Esophagus muscularis mucosa (tissue), 4 donors: Measurements from ENCODE around the gene RHO. TPM values are rescaled to one million over a fixed set of nuclear protein-coding genes. Genes with fewer than 3 reads are reported as not detected.

Experiments used
- DNase-seq: peaks from one replicate; pipeline ENCODE4 v3.0.0-alpha.2; 2017; ENCODE audit errors: extremely low spot score
- H3K27ac ChIP-seq, 4 donors: fragments of 200-600 bp; sonication (generic); replicated peaks in 1 of 4; 1 replicate in 3 of 4; 2 replicates in 1 of 4; pipeline ENCODE4 v1.5.1; 2016 to 2019; ENCODE audit warnings: mild to moderate bottlenecking in 1 of 4
- H3K27me3 ChIP-seq, 4 donors: fragments of 200-600 bp; sonication (generic); one replicate each; pipeline versions ENCODE4 v1.5.1 to v1.6.0; 2016 to 2019
- H3K36me3 ChIP-seq, 4 donors: fragments of 200-600 bp; sonication (generic); one replicate each; pipeline ENCODE4 v1.5.1; 2016 to 2019
- H3K4me1 ChIP-seq, 4 donors: fragments of 200-600 bp; sonication (generic); one replicate each; pipeline ENCODE4 v1.5.1; 2016 to 2019
- H3K4me3 ChIP-seq, 4 donors: fragments of 200-600 bp; sonication (generic); 1 replicate in 2 of 4; 2 replicates in 2 of 4; pipeline ENCODE4 v1.5.1; 2016 to 2019; ENCODE audit warnings: mild to moderate bottlenecking in 4 of 4, moderate library complexity in 1 of 4
- H3K9me3 ChIP-seq, 4 donors: fragments of 200-600 bp; sonication (generic); 1 replicate in 3 of 4; 2 replicates in 1 of 4; pipeline ENCODE4 v1.5.1; 2016 to 2019
- CTCF ChIP-seq, 3 experiments: fragments of 200-600 bp in 2 of 3; fragments of 450-650 bp in 1 of 3; sonication (generic) in 2 of 3; IDR thresholded peaks; one replicate each; pipeline ENCODE4 v1.5.1; 2017 to 2019; ENCODE audit warnings: antibody characterized with exemption in 3 of 3, mild to moderate bottlenecking in 2 of 3, moderate library complexity in 1 of 3
- EP300 ChIP-seq: sonication (generic); formaldehyde crosslinking; IDR thresholded peaks from one replicate; pipeline ENCODE4 v1.6.1; 2017; ENCODE audit warnings: antibody characterized with exemption
- POLR2A ChIP-seq: fragments of 450-650 bp; IDR thresholded peaks from one replicate; pipeline ENCODE4 v1.6.1; 2017; ENCODE audit warnings: antibody characterized with exemption, moderate library complexity, mild to moderate bottlenecking, low read depth
- POLR2AphosphoS5 ChIP-seq, 2 donors: sonication (generic); formaldehyde crosslinking; IDR thresholded peaks; one replicate each; pipeline ENCODE4 v1.6.1; 2017; ENCODE audit warnings: antibody characterized with exemption in 2 of 2
- WGBS: methylation state at CpG from one replicate; pipeline ENCODE4 v1.1.5; 2018; 5-methylcytosine and 5-hydroxymethylcytosine counted together
- intact Hi-C: fragments of 100-400 bp; cut with DNase I; formaldehyde crosslinking; loops from one replicate; pipeline ENCODE4 v1.15.1; 2023
- total RNA-seq, 4 donors: library from RNA; depleted of rRNA; stranded (reverse); fragments of >200 nt; gene quantifications; one replicate each; pipeline versions ENCODE4 v1.1.0 to v1.2.1, GENCODE V29; 2016

RHO gene
- total RNA-seq, 4 donors from 2014 or later: not detected

GRCh38 chr3:129553719-129554118 is 25.3 kb downstream of the RHO start:
- no peak for TF ChIP-seq POLR2A
- TF ChIP-seq POLR2AphosphoS5 (IDR thresholded peaks at IDR 0.05): no peak
- no peak for TF ChIP-seq CTCF (IDR thresholded peaks at IDR 0.05)
- TF ChIP-seq EP300: no peak
- peaks cover 41 to 57% (median 50%) of the 10 kb centered on the region in 4 donors for H3K4me1 ChIP-seq
- no peaks in the 10 kb centered on the region for H3K27me3 ChIP-seq
- WGBS: 61% methylated on average over 15 of the region's 15 CpGs
- H3K36me3 ChIP-seq: peaks cover 5 to 36% (median 29%) of the 10 kb centered on the region in 4 donors
- DNase-seq: no peak
- intact Hi-C loops: no loop called here
- no peak overlapping the region for H3K4me3 ChIP-seq
- no peaks in the 10 kb centered on the region for H3K9me3 ChIP-seq
- no peak overlapping the region for H3K27ac ChIP-seq

GRCh38 chr3:129554356-129555152 is 26.1 kb downstream of the RHO start:
- WGBS: 56% methylated on average over 13 of the region's 13 CpGs
- Histone ChIP-seq H3K9me3 (no peaks in the 10 kb centered on the region), H3K4me1 (peaks cover 47 to 65% (median 58%) of the 10 kb centered on the region in 4 donors), H3K27me3 (no peaks in the 10 kb centered on the region), H3K4me3 (no peak overlapping the region), H3K36me3 (peaks cover 5 to 44% (median 37%) of the 10 kb centered on the region in 4 donors), H3K27ac (peak overlapping the region in 2 of 4 donors; percentile 3 to 14)
- TF ChIP-seq EP300 (no peak), POLR2A (no peak), POLR2AphosphoS5 (IDR thresholded peaks at IDR 0.05) (no peak), CTCF (IDR thresholded peaks at IDR 0.05) (no peak)
- no peak for DNase-seq
- intact Hi-C loops: no loop called here

- Histone ChIP-seq H3K4me1 (peaks cover 53 to 71% (median 63%) of the 10 kb centered on the region in 4 donors), H3K36me3 (peaks cover 8 to 50% (median 43%) of the 10 kb centered on the region in 4 donors), H3K9me3 (no peaks in the 10 kb centered on the region), H3K27ac (peak overlapping the region in 1 of 4 donors; percentile 3), H3K27me3 (no peaks in the 10 kb centered on the region), H3K4me3 (no peak overlapping the region)
- no peak for DNase-seq
- no peak for TF ChIP-seq EP300
- TF ChIP-seq POLR2AphosphoS5 (IDR thresholded peaks at IDR 0.05): no peak
- no peak for TF ChIP-seq CTCF (IDR thresholded peaks at IDR 0.05)
- no peak for TF ChIP-seq POLR2A
- 86% methylated on average over 8 of the region's 15 CpGs for WGBS
- intact Hi-C loops: no loop called here
Observed at GRCh38 chr3:129555153-129555550, 26.7 kb downstream of the RHO start.

- DNase-seq: no peak
- H3K27me3 ChIP-seq: no peaks in the 10 kb centered on the region
- no peaks in the 10 kb centered on the region for H3K9me3 ChIP-seq
- H3K4me1 ChIP-seq: peaks cover 59 to 78% (median 69%) of the 10 kb centered on the region in 4 donors
- intact Hi-C loops: no loop called here
- H3K4me3 ChIP-seq: no peak overlapping the region
- TF ChIP-seq POLR2A: no peak
- TF ChIP-seq POLR2AphosphoS5 (IDR thresholded peaks at IDR 0.05): no peak
- TF ChIP-seq EP300: no peak
- TF ChIP-seq CTCF (IDR thresholded peaks at IDR 0.05): no peak
- WGBS: 74% methylated on average over 10 of the region's 18 CpGs
- H3K27ac ChIP-seq: no peak overlapping the region
- H3K36me3 ChIP-seq: peaks cover 10 to 56% (median 45%) of the 10 kb centered on the region in 4 donors
Observed at GRCh38 chr3:129555616-129556357, 27.3 kb downstream of the RHO start.
